ENCODE measurements around the gene RNF121. TPM values are rescaled to one million over a fixed set of nuclear protein-coding genes. Genes with fewer than 3 reads are reported as not detected.

The RNF121 gene
- total RNA-seq, 6 experiments from 2014 or later: 36.7 to 41.6 (median 38.7) TPM

- H3K36me3 Mint-ChIP-seq (ENCODE audit: low read depth): peaks cover 6% of the 10 kb centered on the region
- no peaks in the 10 kb centered on the region for H3K9me3 Mint-ChIP-seq
- no peak for TF ChIP-seq CTCF (IDR thresholded peaks at IDR 0.05)
- no peak overlapping the region for H3K4me3 Mint-ChIP-seq
- no peak for DNase-seq
- H3K4me1 Mint-ChIP-seq (ENCODE audit: low read depth): peaks cover 5% of the 10 kb centered on the region
- H3K27me3 Mint-ChIP-seq (ENCODE audit: insufficient read depth): no peaks in the 10 kb centered on the region
- H3K27ac Mint-ChIP-seq: no peak overlapping the region
Observed at GRCh38 chr11:71955898-71956456, 27.1 kb downstream of the RNF121 start.

GRCh38 chr11:71962428-71963038, 33.7 kb downstream of the RNF121 start:
- no peak for TF ChIP-seq CTCF (IDR thresholded peaks at IDR 0.05)
- Mint-ChIP-seq H3K4me1 (ENCODE audit: low read depth) (peaks cover 40% of the 10 kb centered on the region), H3K27ac (peak overlapping the region; percentile 88), H3K36me3 (ENCODE audit: low read depth) (peaks cover 18% of the 10 kb centered on the region), H3K9me3 (no peaks in the 10 kb centered on the region), H3K27me3 (ENCODE audit: insufficient read depth) (no peaks in the 10 kb centered on the region; the same call in 1 of the 2 replicates), H3K4me3 (peak overlapping the region; percentile 54; the same call in 1 of the 2 replicates)
- peak; percentile 20 for DNase-seq

GRCh38 chr11:71963468-71963867, 34.6 kb downstream of the RNF121 start:
- DNase-seq: no peak
- peak overlapping the region; percentile 88; the same call in 1 of the 2 replicates for H3K27ac Mint-ChIP-seq
- H3K36me3 Mint-ChIP-seq (ENCODE audit: low read depth): peaks cover 18% of the 10 kb centered on the region
- H3K4me1 Mint-ChIP-seq (ENCODE audit: low read depth): peaks cover 40% of the 10 kb centered on the region
- H3K4me3 Mint-ChIP-seq: no peak overlapping the region
- no peaks in the 10 kb centered on the region for H3K9me3 Mint-ChIP-seq
- TF ChIP-seq CTCF (IDR thresholded peaks at IDR 0.05): no peak
- H3K27me3 Mint-ChIP-seq (ENCODE audit: insufficient read depth): no peaks in the 10 kb centered on the region; the same call in 1 of the 2 replicates

GRCh38 chr11:71964641-71965040, 35.8 kb downstream of the RNF121 start:
- H3K9me3 Mint-ChIP-seq: no peaks in the 10 kb centered on the region
- peaks cover 18% of the 10 kb centered on the region for H3K36me3 Mint-ChIP-seq (ENCODE audit: low read depth)
- no peak overlapping the region for H3K27ac Mint-ChIP-seq
- no peaks in the 10 kb centered on the region; the same call in 1 of the 2 replicates for H3K27me3 Mint-ChIP-seq (ENCODE audit: insufficient read depth)
- no peak for DNase-seq
- no peak for TF ChIP-seq CTCF (IDR thresholded peaks at IDR 0.05)
- peaks cover 40% of the 10 kb centered on the region for H3K4me1 Mint-ChIP-seq (ENCODE audit: low read depth)
- H3K4me3 Mint-ChIP-seq: no peak overlapping the region

- no peak overlapping the region for H3K27ac Mint-ChIP-seq
- peaks cover 4% of the 10 kb centered on the region; the same call in 1 of the 2 replicates for H3K36me3 Mint-ChIP-seq (ENCODE audit: low read depth)
- DNase-seq: no peak
- H3K9me3 Mint-ChIP-seq: no peaks in the 10 kb centered on the region
- no peak for TF ChIP-seq CTCF (IDR thresholded peaks at IDR 0.05)
- no peak overlapping the region for H3K4me3 Mint-ChIP-seq
- no peaks in the 10 kb centered on the region for H3K27me3 Mint-ChIP-seq (ENCODE audit: insufficient read depth)
- H3K4me1 Mint-ChIP-seq (ENCODE audit: low read depth): peaks cover 16% of the 10 kb centered on the region
Observed at GRCh38 chr11:71971680-71972079, 42.8 kb downstream of the RNF121 start.
